ENCODE measurements around the gene OR52H1. TPM values are rescaled to one million over a fixed set of nuclear protein-coding genes. Genes with fewer than 3 reads are reported as not detected.

Gene OR52H1
- total and polyA plus RNA-seq, 2 of the 8 experiments (the other 6 are each of a cell fraction or from before 2014, with no cell fraction given) = 0.09 TPM; not detected in 1

GRCh38 chr11:5547982-5548381 is 358 bp downstream of the OR52H1 start:
- Histone ChIP-seq H3K14ac (ENCODE audit: insufficient read length) (no peak overlapping the region), H2AFZ (ENCODE audit: low read length) (no peak overlapping the region)
- POLR2A ChIA-PET (ENCODE audit: partially characterized antibody) = no interaction called here
- no peak for TF ChIP-seq JUND (IDR thresholded peaks at IDR 0.05; ENCODE audit: low read length)
- no peak for TF ChIP-seq USF2 (IDR thresholded peaks at IDR 0.05; ENCODE audit: low read length)
- no peak for TF ChIP-seq RXRA (IDR thresholded peaks at IDR 0.05; ENCODE audit: insufficient read depth, low read depth, low read length)
- TF ChIP-seq SUZ12 (IDR thresholded peaks at IDR 0.05; ENCODE audit: low read length) = no peak
- TF ChIP-seq EP300 (IDR thresholded peaks at IDR 0.05; ENCODE audit: borderline replicate concordance in 1 of 2, low read depth in 2 of 2, low read length in 2 of 2) = no peak
- TF ChIP-seq NANOG (IDR thresholded peaks at IDR 0.05; ENCODE audit: insufficient read depth, low read depth, low read length, poor library complexity, severe bottlenecking) = no peak
- no peak for TF ChIP-seq CBX5 (IDR thresholded peaks at IDR 0.05; ENCODE audit: low read depth, low read length)
- no peak for TF ChIP-seq BCL11A (IDR thresholded peaks at IDR 0.05; ENCODE audit: low read depth in 2 of 2, low read length in 2 of 2)
- TF ChIP-seq EGR1 (IDR thresholded peaks at IDR 0.05; ENCODE audit: borderline replicate concordance, low read depth, low read length) = no peak
- TF ChIP-seq CTCF (IDR thresholded peaks at IDR 0.05; ENCODE audit: control extremely low read depth in 1 of 3, insufficient read depth in 1 of 3, low read depth in 1 of 3, low read length in 3 of 3) = no peak

More at GRCh38 chr11:5547982-5548381, 358 bp downstream of the OR52H1 start:
- Histone ChIP-seq H2BK5ac (ENCODE audit: low read depth, low read length) (no peak overlapping the region), H2BK12ac (ENCODE audit: low read depth, low read length) (no peak overlapping the region), H2AK5ac (ENCODE audit: low read depth, low read length) (no peak overlapping the region), H3K23ac (ENCODE audit: insufficient read length) (no peak overlapping the region), H2BK15ac (ENCODE audit: low read length) (no peak overlapping the region), H4K20me1 (replicated peaks in 1 of 2; ENCODE audit: control insufficient read depth in 1 of 2, insufficient read depth in 2 of 2, low read length in 2 of 2) (no peaks in the 10 kb centered on the region), H2BK120ac (replicated peaks; ENCODE audit: low read depth, low read length) (no peak overlapping the region), H3K9me3 (ENCODE audit: insufficient read depth in 2 of 2, low read depth in 1 of 2, low read length in 1 of 2) (no peaks in the 10 kb centered on the region), H3K4me3 (ENCODE audit: extremely low read depth in 1 of 4, insufficient read depth in 2 of 4, low read depth in 3 of 4, low read length in 4 of 4) (no peak overlapping the region), H4K5ac (ENCODE audit: insufficient read length, low read depth, low read length) (no peak overlapping the region), H3K56ac (replicated peaks; ENCODE audit: insufficient read length, low read depth, low read length) (no peak overlapping the region), H3K4me2 (ENCODE audit: insufficient read depth in 1 of 2, low read depth in 2 of 2, low read length in 2 of 2) (no peak overlapping the region), H3K36me3 (ENCODE audit: control insufficient read depth in 2 of 4, insufficient read depth in 4 of 4, low read length in 3 of 4) (no peaks in the 10 kb centered on the region), H3K27me3 (replicated peaks in 1 of 4; ENCODE audit: control insufficient read depth in 3 of 4, extremely low read depth in 1 of 4, insufficient read depth in 3 of 4, low read length in 3 of 4) (no peaks in the 10 kb centered on the region), H3K79me2 (ENCODE audit: control insufficient read depth in 1 of 2, insufficient read depth in 2 of 2, low read length in 2 of 2) (no peaks in the 10 kb centered on the region), H3K18ac (ENCODE audit: extremely low read depth, low read length) (no peak overlapping the region), H3K27ac (ENCODE audit: low read depth, low read length) (no peak overlapping the region), H3K79me1 (ENCODE audit: low read depth, low read length) (no peaks in the 10 kb centered on the region), H3K4me1 (replicated peaks in 1 of 4; ENCODE audit: control insufficient read depth in 3 of 4, insufficient read depth in 4 of 4, low read length in 3 of 4) (no peaks in the 10 kb centered on the region), H3K9ac (replicated peaks in 1 of 4; ENCODE audit: extremely low read depth in 1 of 4, low read depth in 3 of 4, low read length in 3 of 4) (no peak overlapping the region), H3K4ac (replicated peaks; ENCODE audit: insufficient read length, low read depth, low read length) (no peak overlapping the region), H4K8ac (ENCODE audit: extremely low read depth, insufficient read depth, low read length) (no peak overlapping the region), H4K91ac (replicated peaks; ENCODE audit: insufficient read length, low read length) (no peak overlapping the region), H2BK20ac (ENCODE audit: low read length) (no peak overlapping the region), H3K23me2 (ENCODE audit: low read depth, low read length) (no peaks in the 10 kb centered on the region)
- FAIRE-seq (no peak), DNase-seq (ENCODE audit: low read depth in 1 of 2, low spot score in 2 of 2) (no peak)
- CTCF ChIA-PET (ENCODE audit: partially characterized antibody) = no interaction called here
- 94% methylated on average over 1 of the region's 1 CpG; no CpG with 5 or more reads in 1 of the 2 experiments for WGBS, 2 experiments (ENCODE audit: extremely low coverage in 1 of 2, insufficient coverage in 1 of 2, insufficient read length in 1 of 2, insufficient replicate concordance in 2 of 2, low coverage in 1 of 2, low lambda C conversion rate in 2 of 2, missing lambda C conversion rate in 1 of 2)

All from H1 (cell line).